HG03565 (cell line): ENCODE measurements around the gene C19orf25.
"Not testable (repeated sequence)": the region's sequence is repeated elsewhere in the genome, so short reads cannot be mapped to it uniquely, and the experiment has no call there.

ENCODE experiments used
- ATAC-seq: cut with Tn5 transposase; IDR thresholded peaks from one replicate; pipeline ENCODE4 v1.9.1; 2021; ENCODE audit warnings: mild to moderate bottlenecking, moderate library complexity; ENCODE audit not compliant: unreplicated experiment

The C19orf25 gene

GRCh38 chr19:1512671-1513498 is 33.9 kb upstream of the C19orf25 start, which contains the start of gene ADAMTSL5:
Gene ADAMTSL5, minus strand, starts transcription at chr19:1513019. Its CDS starts 2,076 bp downstream, at chr19:1510943.
- no peak for ATAC-seq

GRCh38 chr19:1511318-1512317 is 32.6 kb upstream of the C19orf25 start:
- no peak for ATAC-seq

DNA sequence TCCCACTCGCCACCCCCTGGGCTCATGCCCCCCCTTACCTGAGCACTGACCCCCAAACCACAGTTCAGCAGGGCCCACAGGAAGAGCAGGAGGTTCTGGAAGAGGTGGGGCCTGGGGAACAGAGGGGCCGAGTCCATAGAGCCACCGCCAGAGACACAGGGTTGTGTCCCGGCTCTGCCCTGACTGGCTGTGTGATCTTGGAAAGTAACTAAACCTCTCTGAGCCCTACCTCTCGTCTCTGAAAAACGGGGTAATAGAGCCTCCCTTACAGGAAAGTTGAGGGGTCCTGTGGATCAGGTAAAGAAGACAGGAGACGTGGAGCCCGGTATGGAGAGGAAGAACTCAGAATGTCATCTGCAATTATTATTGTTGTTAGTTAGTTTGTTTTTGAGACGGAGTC is 31.8 kb upstream of the C19orf25 start:
- no peak for ATAC-seq

GRCh38 chr19:1510442-1510806 is 31.4 kb upstream of the C19orf25 start:
- ATAC-seq: no peak

GRCh38 chr19:1509602-1510441 is 30.8 kb upstream of the C19orf25 start:
- ATAC-seq: no peak

- ATAC-seq: no peak
These were observed 29.5 kb upstream of the C19orf25 start for GRCh38 chr19:1508507-1508856.

GRCh38 chr19:1507763-1508506 is 28.9 kb upstream of the C19orf25 start:
- no peak for ATAC-seq

- no peak for ATAC-seq
These were observed 28.2 kb upstream of the C19orf25 start for GRCh38 chr19:1507192-1507660.

- ATAC-seq: no peak
These were observed 27.2 kb upstream of the C19orf25 start for GRCh38 chr19:1505991-1506881.

GRCh38 chr19:1505012-1505411 is 26.0 kb upstream of the C19orf25 start:
- no peak for ATAC-seq

DNA sequence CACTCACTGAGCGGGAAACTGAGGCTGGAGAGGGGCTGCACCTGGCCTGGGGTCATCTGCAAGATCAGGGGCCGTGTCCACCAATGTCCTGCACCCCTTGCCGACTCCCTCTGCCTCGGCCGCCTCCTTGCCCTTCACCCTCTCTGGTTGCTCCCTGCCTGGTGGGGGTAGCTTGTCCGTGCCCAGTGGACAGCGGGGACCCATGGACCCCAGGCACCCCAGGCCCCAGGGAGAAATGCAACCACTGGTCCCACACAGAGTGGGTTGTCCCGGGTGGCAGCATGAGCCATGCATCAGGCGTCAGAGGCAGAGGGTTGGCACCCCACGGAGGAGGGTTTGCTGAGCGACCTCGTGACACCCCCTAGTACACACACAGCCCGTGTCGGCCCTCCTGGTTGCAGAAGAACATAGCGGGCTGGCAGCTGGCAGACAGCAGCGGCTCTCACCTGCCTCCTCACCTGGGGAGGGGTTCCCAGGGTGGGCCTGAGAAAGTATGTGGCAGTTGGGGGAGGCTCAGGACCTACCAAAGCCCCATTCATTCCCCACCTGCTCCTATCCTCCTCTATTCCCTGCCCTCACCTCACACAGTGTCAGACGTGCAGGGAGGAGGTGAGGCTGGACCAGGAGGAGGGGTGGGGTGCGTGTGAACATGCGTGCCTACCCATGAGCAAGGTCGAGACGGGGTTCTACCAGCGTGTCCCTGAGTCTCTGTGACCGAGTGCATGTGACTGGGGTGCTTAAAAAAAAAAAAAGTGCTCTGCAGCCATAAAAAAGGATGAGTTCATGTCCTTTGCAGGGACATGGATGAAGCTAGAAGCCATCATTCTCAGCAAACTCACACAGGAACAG is 25.1 kb upstream of the C19orf25 start:
- ATAC-seq: no peak

DNA sequence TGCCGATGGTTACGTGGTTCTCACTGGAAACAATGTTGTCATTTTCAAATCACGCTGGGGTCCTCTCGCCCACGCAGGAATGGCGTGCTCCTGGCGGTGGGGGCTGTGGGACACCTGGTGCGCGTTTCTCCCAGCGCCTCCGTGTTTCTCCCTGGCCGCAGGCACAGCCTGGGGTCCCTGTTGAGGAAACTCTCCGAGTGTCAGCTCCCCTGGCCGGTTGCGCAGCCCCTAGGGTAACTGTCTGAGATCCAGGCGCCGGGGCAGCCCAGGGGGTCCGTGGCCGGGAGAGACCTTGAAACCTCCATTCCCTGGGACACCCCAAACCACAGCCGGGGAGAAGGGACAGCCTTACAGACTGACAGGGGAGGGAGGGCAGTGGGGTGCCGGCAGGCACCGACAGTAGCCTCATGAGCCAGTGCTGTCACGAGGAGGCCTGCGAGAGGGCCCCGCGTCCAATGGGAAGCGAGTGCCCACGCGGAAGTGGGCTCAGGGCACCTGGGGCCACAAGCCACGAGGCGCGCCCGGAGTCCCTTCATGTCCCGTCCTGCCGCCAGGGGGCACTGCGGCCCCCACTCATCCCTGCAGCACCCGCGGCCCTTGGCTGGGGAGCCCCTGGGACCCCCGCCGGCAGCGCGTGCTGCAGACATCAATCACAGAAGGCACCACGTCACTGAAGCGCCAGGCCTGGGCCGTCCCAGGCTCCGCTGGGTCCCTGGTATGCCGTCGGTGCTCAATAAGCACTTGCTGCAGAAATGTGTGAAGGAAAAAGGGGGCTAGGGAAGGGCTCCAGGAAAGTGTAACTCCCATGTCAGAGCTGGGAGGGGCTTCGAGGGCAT is 24.3 kb upstream of the C19orf25 start:
- ATAC-seq: no peak

GRCh38 chr19:1502433-1503088 is 23.5 kb upstream of the C19orf25 start:
- no peak for ATAC-seq

- no peak for ATAC-seq
These were observed 22.2 kb upstream of the C19orf25 start for GRCh38 chr19:1501200-1501595.

DNA sequence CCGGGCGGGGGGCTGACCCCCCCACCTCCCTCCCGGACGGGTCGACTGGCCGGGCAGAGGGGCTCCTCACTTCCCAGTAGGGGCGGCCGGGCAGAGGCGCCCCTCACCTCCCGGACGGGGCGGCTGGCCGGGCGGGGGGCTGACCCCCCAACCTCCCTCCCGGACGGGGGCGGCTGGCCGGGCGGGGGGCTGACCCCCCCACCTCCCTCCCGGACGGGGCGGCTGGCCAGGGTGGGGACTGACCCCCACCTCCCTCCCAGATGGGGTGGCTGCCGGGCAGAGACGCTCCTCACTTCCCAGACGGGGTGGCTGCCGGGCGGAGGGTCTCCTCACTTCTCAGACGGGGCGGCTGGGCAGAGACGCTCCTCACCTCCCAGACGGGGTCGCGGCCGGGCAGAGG is 20.2 kb upstream of the C19orf25 start:
- not testable (repeated sequence) for ATAC-seq

GRCh38 chr19:1497578-1498235 is 18.7 kb upstream of the C19orf25 start:
- no peak for ATAC-seq
